NCI-H82 treated with DMSO at 0.1 percent for 48 hours (cell line): Measurements from ENCODE around the gene B4GALNT3.

Experiments
- DNase-seq: peaks from one replicate; lab custom pipeline; 2025; ENCODE audit not compliant: unreplicated experiment; lab: John Stamatoyannopoulos, UW

The B4GALNT3 gene

GRCh38 chr12:467591-467990 is 7.9 kb downstream of the B4GALNT3 start:
- no peak for DNase-seq

GRCh38 chr12:468671-469389 is 9.1 kb downstream of the B4GALNT3 start:
- DNase-seq = no peak

DNA sequence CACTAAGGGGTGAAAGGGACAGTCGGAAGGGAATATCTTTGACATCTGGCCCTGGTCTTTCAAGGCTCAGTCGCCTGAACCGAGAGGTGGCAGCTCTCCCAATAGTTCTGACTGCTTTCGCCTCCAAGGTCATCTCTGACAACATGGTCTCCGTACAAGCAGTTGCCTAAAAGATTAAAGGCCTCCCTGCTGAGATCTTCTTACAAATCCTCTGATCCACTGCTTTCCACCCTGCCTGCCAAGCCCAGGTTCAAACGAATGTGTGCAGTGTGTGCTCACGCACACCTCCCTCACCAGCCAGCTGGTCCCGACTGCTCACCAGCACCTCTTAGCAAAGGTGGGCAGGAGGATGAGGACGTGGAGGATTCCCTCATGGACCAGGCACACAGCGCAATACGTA is 10.4 kb downstream of the B4GALNT3 start:
- DNase-seq = peak; percentile 41

- DNase-seq = no peak
These were observed 13.5 kb downstream of the B4GALNT3 start for GRCh38 chr12:473198-473597.

- no peak for DNase-seq
These were observed 14.3 kb downstream of the B4GALNT3 start for GRCh38 chr12:473863-474577.

- no peak for DNase-seq
These were observed 15.5 kb downstream of the B4GALNT3 start for GRCh38 chr12:475286-475685.

- no peak for DNase-seq
These were observed 19.4 kb downstream of the B4GALNT3 start for GRCh38 chr12:479161-479560.

DNA sequence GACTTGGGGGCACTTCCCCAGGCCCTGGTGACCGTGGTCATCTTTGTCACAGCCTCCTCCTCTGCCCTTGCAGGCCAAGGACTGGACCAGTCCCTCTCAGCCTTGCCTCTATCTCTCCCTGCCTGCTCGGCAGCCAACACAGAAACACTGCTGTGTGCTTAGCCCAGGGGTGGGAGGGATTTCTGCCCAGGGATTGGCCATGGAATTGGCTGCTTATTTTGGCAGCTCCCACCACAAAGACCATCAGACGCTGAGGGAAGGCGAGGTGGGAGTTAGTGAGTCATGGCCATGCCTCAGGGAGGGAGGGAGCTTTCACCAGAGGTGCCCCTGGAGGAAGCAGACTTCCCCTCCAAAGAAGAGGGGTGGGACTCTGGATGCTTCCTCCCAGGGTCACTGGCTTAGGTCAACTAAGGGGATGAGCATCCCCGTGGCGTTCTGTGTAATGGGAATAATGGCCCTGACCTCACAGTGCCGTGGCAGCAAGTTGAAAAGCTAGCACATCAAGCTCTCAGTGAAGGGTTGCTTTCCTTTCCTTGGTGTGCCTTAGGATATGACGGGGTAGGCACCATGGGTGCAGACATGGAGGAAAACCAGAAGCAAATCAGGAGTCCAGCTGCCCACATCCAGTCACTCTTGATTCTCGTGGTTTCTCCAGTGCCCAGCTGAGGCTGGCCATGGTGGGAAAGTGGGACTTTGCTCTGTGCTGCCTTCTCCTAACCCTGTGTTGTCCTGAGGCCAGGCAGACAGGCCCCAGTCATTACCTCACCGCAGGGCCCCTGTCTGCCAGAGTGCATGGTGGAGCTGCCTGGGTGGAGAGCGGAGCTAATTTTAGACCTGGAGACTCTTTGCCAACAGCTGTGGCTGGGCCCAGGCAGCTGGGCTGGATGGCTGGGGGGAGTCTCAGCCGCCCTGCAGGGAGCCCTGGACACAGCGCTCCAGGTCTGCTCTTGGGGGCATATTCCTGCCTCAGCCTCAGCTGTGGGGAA is 21.4 kb downstream of the B4GALNT3 start:
- DNase-seq = no peak

- DNase-seq = no peak
These were observed 22.3 kb downstream of the B4GALNT3 start for GRCh38 chr12:482061-482460.

- DNase-seq = no peak
These were observed 24.4 kb downstream of the B4GALNT3 start for GRCh38 chr12:484096-484495.

DNA sequence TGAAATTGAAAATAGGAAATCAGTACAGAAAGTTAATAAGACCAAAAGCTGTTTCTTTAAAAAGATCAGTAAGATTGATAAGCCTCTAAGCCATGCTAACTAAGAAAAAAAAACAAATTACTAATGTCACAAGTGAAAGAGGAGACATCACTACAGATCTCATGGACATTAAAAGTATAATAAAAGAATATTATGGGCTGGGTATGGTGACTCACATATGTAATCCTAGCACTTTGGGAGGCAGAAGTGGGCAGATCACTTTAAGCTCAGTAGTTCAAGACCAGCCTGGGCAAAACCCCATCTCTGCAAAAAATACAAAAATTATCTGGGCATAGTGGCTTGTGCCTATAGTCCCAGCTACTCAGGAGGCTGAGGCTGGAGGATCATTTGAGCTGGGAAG is 30.5 kb downstream of the B4GALNT3 start:
- no peak for DNase-seq

GRCh38 chr12:495466-495865 is 35.7 kb downstream of the B4GALNT3 start:
- no peak for DNase-seq

- no peak for DNase-seq
These were observed 37.0 kb downstream of the B4GALNT3 start for GRCh38 chr12:496736-497135.

- DNase-seq = no peak
These were observed 37.9 kb downstream of the B4GALNT3 start for GRCh38 chr12:497501-498160.

- DNase-seq = no peak
These were observed 40.2 kb downstream of the B4GALNT3 start for GRCh38 chr12:499837-500458.

GRCh38 chr12:501722-502447 is 42.1 kb downstream of the B4GALNT3 start:
- no peak for DNase-seq

DNA sequence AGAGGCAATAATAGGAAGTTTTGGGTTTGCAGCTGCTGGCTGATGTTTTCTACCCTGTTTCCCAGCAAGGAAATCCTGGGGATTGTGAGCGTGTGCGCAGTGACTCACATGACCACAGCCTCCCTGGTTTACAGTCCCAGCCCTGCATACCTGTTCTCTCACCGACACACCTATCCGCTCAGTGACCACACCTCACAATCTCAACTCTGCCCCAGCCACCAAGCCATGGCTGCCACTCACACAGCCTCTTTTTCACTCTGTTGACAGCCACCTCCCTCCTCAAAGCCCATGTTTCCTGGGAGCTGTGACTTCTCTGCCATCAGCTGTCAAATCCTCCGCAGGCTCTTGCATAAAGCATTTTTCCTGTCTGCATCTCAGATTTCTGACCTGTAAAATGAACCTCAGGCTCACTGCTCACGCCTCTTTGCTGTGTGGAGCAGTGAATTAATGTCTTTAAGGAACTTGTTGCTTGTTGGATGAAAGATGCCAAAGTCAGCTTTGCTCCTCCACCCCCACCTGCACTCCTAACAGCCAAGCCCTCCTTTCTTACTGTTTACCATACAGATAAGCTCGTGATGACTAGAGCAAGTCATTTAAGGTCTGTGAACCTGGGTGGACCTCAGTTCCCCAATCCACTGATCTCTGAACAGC is 43.5 kb downstream of the B4GALNT3 start:
- no peak for DNase-seq

DNA sequence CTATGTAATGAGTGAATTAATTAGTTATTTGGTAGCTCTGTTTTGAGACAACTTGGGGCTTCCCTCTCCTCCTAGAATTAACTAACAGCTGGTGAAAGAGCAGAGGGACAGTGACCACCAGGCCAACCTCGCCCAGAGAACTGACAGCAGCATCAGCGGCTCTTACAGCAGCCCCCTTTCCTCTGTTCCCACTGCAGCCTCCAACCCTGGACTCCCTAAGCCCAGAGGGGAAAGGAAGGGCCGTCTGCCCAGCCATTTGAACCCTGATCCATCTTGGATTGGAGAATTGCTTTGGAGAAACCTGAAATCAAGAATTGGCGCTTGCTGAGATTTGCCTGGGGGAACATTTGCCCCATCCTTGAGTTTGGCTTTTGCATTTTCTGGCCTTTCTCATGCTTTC is 45.5 kb downstream of the B4GALNT3 start:
- DNase-seq = no peak

DNA sequence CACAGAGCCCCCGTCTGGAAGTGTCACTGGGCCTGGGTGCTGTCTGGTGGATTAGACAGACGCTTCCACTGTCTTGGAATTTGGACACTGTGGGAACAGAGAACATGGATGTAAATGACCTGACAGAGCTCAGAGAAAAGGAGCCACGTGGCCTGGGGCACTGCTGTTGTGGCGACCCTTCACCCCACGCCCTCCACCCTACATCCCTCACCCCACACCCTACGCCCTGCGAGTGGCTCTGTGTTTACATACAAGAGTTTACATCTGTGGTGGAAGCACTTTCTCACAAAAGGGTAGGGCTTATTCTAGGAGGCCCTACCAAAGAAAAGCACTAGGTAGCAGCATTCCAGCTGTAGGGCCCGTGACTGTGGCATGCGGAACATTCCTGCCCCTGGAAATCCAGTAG is 47.7 kb downstream of the B4GALNT3 start:
- no peak for DNase-seq
